ENCODE results near the gene WBP1L. TPM values are rescaled to one million over a fixed set of nuclear protein-coding genes. Genes with fewer than 3 reads are reported as not detected.
"Not testable (repeated sequence)": the region's sequence is repeated elsewhere in the genome, so short reads cannot be mapped to it uniquely, and the experiment has no call there.

WBP1L gene
- total RNA-seq, 1 experiment from 2014 or later = 24.1 TPM

GRCh38 chr10:102813734-102814452 lies 70.1 kb downstream of the WBP1L start:
- no peak overlapping the region for H3K4me3 ChIP-seq
- H3K27ac ChIP-seq = no peak overlapping the region
- H3K27me3 ChIP-seq = no peaks in the 10 kb centered on the region
- no peak for DNase-seq
- H3K4me1 ChIP-seq = peaks cover 24% of the 10 kb centered on the region
- H3K9me3 ChIP-seq (replicated peaks) = no peaks in the 10 kb centered on the region
- H3K36me3 ChIP-seq = peaks cover 34% of the 10 kb centered on the region

- H3K4me1 ChIP-seq = peaks cover 24% of the 10 kb centered on the region
- H3K4me3 ChIP-seq = no peak overlapping the region
- no peaks in the 10 kb centered on the region for H3K27me3 ChIP-seq
- H3K36me3 ChIP-seq = peaks cover 32% of the 10 kb centered on the region
- no peak overlapping the region for H3K27ac ChIP-seq
- DNase-seq = no peak
- no peaks in the 10 kb centered on the region for H3K9me3 ChIP-seq (replicated peaks)
These were observed 70.7 kb downstream of the WBP1L start for GRCh38 chr10:102814453-102814871.

- peaks cover 28% of the 10 kb centered on the region for H3K36me3 ChIP-seq
- H3K4me1 ChIP-seq = peaks cover 24% of the 10 kb centered on the region
- no peaks in the 10 kb centered on the region for H3K9me3 ChIP-seq (replicated peaks)
- H3K27me3 ChIP-seq = no peaks in the 10 kb centered on the region
- H3K4me3 ChIP-seq = no peak overlapping the region
- peak; percentile 20 to 31 for DNase-seq
- H3K27ac ChIP-seq = no peak overlapping the region
These were observed 71.3 kb downstream of the WBP1L start for GRCh38 chr10:102814873-102815661.

- peaks cover 25% of the 10 kb centered on the region for H3K36me3 ChIP-seq
- no peak overlapping the region for H3K4me3 ChIP-seq
- DNase-seq = no peak
- peaks cover 24% of the 10 kb centered on the region for H3K4me1 ChIP-seq
- no peak overlapping the region for H3K27ac ChIP-seq
- no peaks in the 10 kb centered on the region for H3K9me3 ChIP-seq (replicated peaks)
- no peaks in the 10 kb centered on the region for H3K27me3 ChIP-seq
These were observed 72.2 kb downstream of the WBP1L start for GRCh38 chr10:102815790-102816549.

- no peaks in the 10 kb centered on the region for H3K27me3 ChIP-seq
- DNase-seq = no peak
- H3K36me3 ChIP-seq = peaks cover 15% of the 10 kb centered on the region
- no peaks in the 10 kb centered on the region for H3K9me3 ChIP-seq (replicated peaks)
- peaks cover 15% of the 10 kb centered on the region for H3K4me1 ChIP-seq
- no peak overlapping the region for H3K27ac ChIP-seq
- no peak overlapping the region for H3K4me3 ChIP-seq
These were observed 73.4 kb downstream of the WBP1L start for GRCh38 chr10:102817175-102817574.

- Histone ChIP-seq H3K4me1 (no peaks in the 10 kb centered on the region; the same call in 1 of the 2 replicates), H3K27me3 (no peaks in the 10 kb centered on the region), H3K36me3 (peaks cover 5% of the 10 kb centered on the region), H3K27ac (no peak overlapping the region), H3K4me3 (no peak overlapping the region), H3K9me3 (replicated peaks) (no peaks in the 10 kb centered on the region; the same call in 1 of the 2 replicates)
- no peak for DNase-seq
These were observed 75.3 kb downstream of the WBP1L start for GRCh38 chr10:102819054-102819453.

- H3K4me3 ChIP-seq; H3K4me1 ChIP-seq; H3K36me3 ChIP-seq; DNase-seq; H3K27ac ChIP-seq; H3K9me3 ChIP-seq (replicated peaks); H3K27me3 ChIP-seq: not testable (repeated sequence)
These were observed 76.3 kb downstream of the WBP1L start for GRCh38 chr10:102820008-102820407.

- no peak overlapping the region for H3K27ac ChIP-seq
- no peak overlapping the region for H3K4me3 ChIP-seq
- H3K9me3 ChIP-seq (replicated peaks) = peaks cover 3% of the 10 kb centered on the region; the same call in 1 of the 2 replicates
- no peaks in the 10 kb centered on the region for H3K4me1 ChIP-seq
- no peaks in the 10 kb centered on the region for H3K36me3 ChIP-seq
- DNase-seq = no peak
- H3K27me3 ChIP-seq = no peaks in the 10 kb centered on the region
These were observed 78.5 kb downstream of the WBP1L start for GRCh38 chr10:102822222-102822621.

- Histone ChIP-seq H3K4me1 (no peaks in the 10 kb centered on the region), H3K4me3 (no peak overlapping the region), H3K36me3 (no peaks in the 10 kb centered on the region), H3K9me3 (replicated peaks) (peaks cover 3% of the 10 kb centered on the region; the same call in 1 of the 2 replicates), H3K27me3 (no peaks in the 10 kb centered on the region), H3K27ac (no peak overlapping the region)
- DNase-seq = no peak
These were observed 80.9 kb downstream of the WBP1L start for GRCh38 chr10:102824664-102825063.

- Histone ChIP-seq H3K36me3 (no peaks in the 10 kb centered on the region), H3K9me3 (replicated peaks) (peaks cover 3% of the 10 kb centered on the region; the same call in 1 of the 2 replicates), H3K4me3 (no peak overlapping the region), H3K27me3 (no peaks in the 10 kb centered on the region), H3K4me1 (no peaks in the 10 kb centered on the region), H3K27ac (no peak overlapping the region)
- no peak for DNase-seq
These were observed 82.5 kb downstream of the WBP1L start for GRCh38 chr10:102826148-102826796.

- Histone ChIP-seq H3K27ac (no peak overlapping the region), H3K27me3 (no peaks in the 10 kb centered on the region), H3K9me3 (replicated peaks) (peaks cover 3% of the 10 kb centered on the region; the same call in 1 of the 2 replicates), H3K4me3 (no peak overlapping the region), H3K36me3 (no peaks in the 10 kb centered on the region), H3K4me1 (no peaks in the 10 kb centered on the region)
- no peak for DNase-seq
These were observed 83.8 kb downstream of the WBP1L start for GRCh38 chr10:102827597-102827975.

- Histone ChIP-seq H3K4me3 (no peak overlapping the region), H3K4me1 (no peaks in the 10 kb centered on the region), H3K9me3 (replicated peaks) (no peaks in the 10 kb centered on the region), H3K27ac (no peak overlapping the region), H3K36me3 (no peaks in the 10 kb centered on the region), H3K27me3 (no peaks in the 10 kb centered on the region)
- no peak for DNase-seq
These were observed 87.7 kb downstream of the WBP1L start for GRCh38 chr10:102831322-102832071.

- no peaks in the 10 kb centered on the region for H3K27me3 ChIP-seq
- no peaks in the 10 kb centered on the region for H3K36me3 ChIP-seq
- H3K4me1 ChIP-seq = no peaks in the 10 kb centered on the region
- no peak overlapping the region for H3K27ac ChIP-seq
- H3K9me3 ChIP-seq (replicated peaks) = no peaks in the 10 kb centered on the region
- H3K4me3 ChIP-seq = no peak overlapping the region
- no peak for DNase-seq
These were observed 88.5 kb downstream of the WBP1L start for GRCh38 chr10:102832248-102832647.

GRCh38 chr10:102832987-102833386 lies 89.2 kb downstream of the WBP1L start:
- no peak for DNase-seq
- Histone ChIP-seq H3K36me3 (no peaks in the 10 kb centered on the region), H3K4me3 (no peak overlapping the region), H3K27me3 (no peaks in the 10 kb centered on the region), H3K9me3 (replicated peaks) (no peaks in the 10 kb centered on the region), H3K27ac (no peak overlapping the region), H3K4me1 (no peaks in the 10 kb centered on the region)
